ENCODE measurements around the gene ASPN.

Gene ASPN

GRCh38 chr9:92444841-92445240 is 37.5 kb downstream of the ASPN start:
- ChIA-PET CTCF (no interaction called here), POLR2A (no interaction called here)
- DNase-seq (ENCODE audit: extremely low spot score) = no peak
- TF ChIP-seq SUZ12 (IDR thresholded peaks at IDR 0.05) (no peak), SP1 (IDR thresholded peaks at IDR 0.05) (no peak), PKNOX1 (IDR thresholded peaks at IDR 0.05) (no peak), HDGF (IDR thresholded peaks at IDR 0.05; ENCODE audit: borderline replicate concordance) (no peak), NFRKB (IDR thresholded peaks at IDR 0.05) (no peak), L3MBTL2 (conservative IDR thresholded peaks at IDR 0.05) (no peak), FOXA1 (IDR thresholded peaks at IDR 0.05) (no peak), BHLHE40 (IDR thresholded peaks at IDR 0.05; ENCODE audit: borderline replicate concordance) (no peak), CTBP1 (IDR thresholded peaks at IDR 0.05; ENCODE audit: borderline replicate concordance) (no peak), ARNT (IDR thresholded peaks at IDR 0.05) (no peak)

GRCh38 chr9:92440751-92441046 is 41.6 kb downstream of the ASPN start:
- no peak for DNase-seq (ENCODE audit: extremely low spot score)
- ChIA-PET POLR2A (no interaction called here), CTCF (no interaction called here)
- no peak for TF ChIP-seq CTBP1 (IDR thresholded peaks at IDR 0.05; ENCODE audit: borderline replicate concordance)
- TF ChIP-seq TARDBP (IDR thresholded peaks at IDR 0.05) = no peak
- TF ChIP-seq PKNOX1 (IDR thresholded peaks at IDR 0.05) = no peak
- TF ChIP-seq L3MBTL2 (conservative IDR thresholded peaks at IDR 0.05) = no peak
- TF ChIP-seq HDGF (IDR thresholded peaks at IDR 0.05; ENCODE audit: borderline replicate concordance) = no peak
- TF ChIP-seq BHLHE40 (IDR thresholded peaks at IDR 0.05; ENCODE audit: borderline replicate concordance) = no peak
- TF ChIP-seq ZNF384 (IDR thresholded peaks at IDR 0.05) = no peak
- no peak for TF ChIP-seq NFRKB (IDR thresholded peaks at IDR 0.05)
- no peak for TF ChIP-seq FOXK2 (IDR thresholded peaks at IDR 0.05)
- TF ChIP-seq ARNT (IDR thresholded peaks at IDR 0.05) = no peak
- TF ChIP-seq FOXM1 (IDR thresholded peaks at IDR 0.05; ENCODE audit: borderline replicate concordance) = no peak
- no peak for TF ChIP-seq SUZ12 (IDR thresholded peaks at IDR 0.05)
- no peak for TF ChIP-seq LEF1 (IDR thresholded peaks at IDR 0.05; ENCODE audit: borderline replicate concordance)
- TF ChIP-seq FOXA1 (IDR thresholded peaks at IDR 0.05) = no peak
- no peak for TF ChIP-seq ELF4 (IDR thresholded peaks at IDR 0.05)
- no peak for TF ChIP-seq SP1 (IDR thresholded peaks at IDR 0.05)

- POLR2A ChIA-PET = no interaction called here
- no peak for TF ChIP-seq SP1 (IDR thresholded peaks at IDR 0.05)
- no peak for TF ChIP-seq ZNF384 (IDR thresholded peaks at IDR 0.05)
- TF ChIP-seq HDGF (IDR thresholded peaks at IDR 0.05; ENCODE audit: borderline replicate concordance) = no peak
- DNase-seq (ENCODE audit: extremely low spot score) = no peak
- CTCF ChIA-PET = no interaction called here
Observed at GRCh38 chr9:92439921-92440750, 42.2 kb downstream of the ASPN start.

GRCh38 chr9:92438900-92439526 is 43.3 kb downstream of the ASPN start:
- no peak for TF ChIP-seq PKNOX1 (IDR thresholded peaks at IDR 0.05)
- no peak for TF ChIP-seq SUZ12 (IDR thresholded peaks at IDR 0.05)
- no peak for TF ChIP-seq L3MBTL2 (conservative IDR thresholded peaks at IDR 0.05)
- no peak for TF ChIP-seq FOXA1 (IDR thresholded peaks at IDR 0.05)
- TF ChIP-seq HDGF (IDR thresholded peaks at IDR 0.05; ENCODE audit: borderline replicate concordance) = no peak
- TF ChIP-seq SP1 (IDR thresholded peaks at IDR 0.05) = no peak
- no peak for TF ChIP-seq NFRKB (IDR thresholded peaks at IDR 0.05)
- no peak for TF ChIP-seq ARNT (IDR thresholded peaks at IDR 0.05)
- no peak for TF ChIP-seq FOXK2 (IDR thresholded peaks at IDR 0.05)
- CTCF ChIA-PET = interaction anchor here (1.0 kb wide), 1 partner anchor 31 kb away, joined by 3 read pairs; no protein-coding TSS in a partner anchor
- POLR2A ChIA-PET = interaction anchor here (1.0 kb wide), 1 partner anchor 114 kb away, joined by 3 read pairs; the partner anchor contains the start of gene NOL8
- no peak for DNase-seq (ENCODE audit: extremely low spot score)

- DNase-seq (ENCODE audit: extremely low spot score) = no peak
- TF ChIP-seq TARDBP (IDR thresholded peaks at IDR 0.05) (no peak), PKNOX1 (IDR thresholded peaks at IDR 0.05) (no peak), BHLHE40 (IDR thresholded peaks at IDR 0.05; ENCODE audit: borderline replicate concordance) (no peak), L3MBTL2 (conservative IDR thresholded peaks at IDR 0.05) (no peak), SUZ12 (IDR thresholded peaks at IDR 0.05) (no peak), ELF4 (IDR thresholded peaks at IDR 0.05) (no peak), NFRKB (IDR thresholded peaks at IDR 0.05) (no peak)
- CTCF ChIA-PET = no interaction called here
- POLR2A ChIA-PET = no interaction called here
Observed at GRCh38 chr9:92435263-92435662, 47.0 kb downstream of the ASPN start.

- TF ChIP-seq ELF4 (IDR thresholded peaks at IDR 0.05) = no peak
- no peak for TF ChIP-seq LEF1 (IDR thresholded peaks at IDR 0.05; ENCODE audit: borderline replicate concordance)
- no peak for TF ChIP-seq ARNT (IDR thresholded peaks at IDR 0.05)
- no peak for TF ChIP-seq L3MBTL2 (conservative IDR thresholded peaks at IDR 0.05)
- no peak for TF ChIP-seq HDGF (IDR thresholded peaks at IDR 0.05; ENCODE audit: borderline replicate concordance)
- CTCF ChIA-PET = no interaction called here
Observed at GRCh38 chr9:92432972-92433548, 49.2 kb downstream of the ASPN start.

More at GRCh38 chr9:92432972-92433548, 49.2 kb downstream of the ASPN start:
- POLR2A ChIA-PET = no interaction called here
- DNase-seq (ENCODE audit: extremely low spot score) = no peak
